OCI-LY3 (cell line): Measurements from ENCODE around the gene MYBPC2.

Experiments
- CTCF ChIP-seq: fragments of 200-600, 300-600 bp; sonication (generic); IDR thresholded peaks from 2 replicates; pipeline ENCODE4 v1.5.1; 2014; ENCODE audit warnings: antibody characterized with exemption, low read length, low read depth
- EZH2phosphoT487 ChIP-seq: fragments of 200-600 bp; shearing (Covaris generic); IDR thresholded peaks from 2 replicates; pipeline ENCODE4 v1.6.1; 2018; ENCODE audit warnings: antibody characterized with exemption, mixed run types, low read depth

- TF ChIP-seq CTCF: peak; percentile 84
- TF ChIP-seq EZH2phosphoT487: no peak
These were observed 54.3 kb downstream of the MYBPC2 start for GRCh38 chr19:50486823-50487515.
